Adrenal gland (tissue), 5 donors: ENCODE results near the gene RSRC2.

ENCODE experiments used
- POLR2A ChIP-seq, 2 donors: fragments of 450-650 bp; IDR thresholded peaks; one replicate each; pipeline ENCODE4 v1.6.1; 2017; ENCODE audit warnings: antibody characterized with exemption in 2 of 2, mild to moderate bottlenecking in 2 of 2, moderate library complexity in 1 of 2
- TF ChIP-seq, protein P1 (sequence below), 6 experiments: fragments of 450-650 bp in 4 of 6; fragments of 200-600 bp in 2 of 6; sonication (generic) in 1 of 6; IDR thresholded peaks; 1 replicate in 5 of 6; 2 replicates in 1 of 6; pipeline versions ENCODE4 v1.5.1 to v1.8.0; 2016 to 2021; ENCODE audit warnings: antibody characterized with exemption in 6 of 6, mild to moderate bottlenecking in 2 of 6, moderate library complexity in 1 of 6
- donor health status: DM: no; HTN: no; CAD: no.

DNA sequence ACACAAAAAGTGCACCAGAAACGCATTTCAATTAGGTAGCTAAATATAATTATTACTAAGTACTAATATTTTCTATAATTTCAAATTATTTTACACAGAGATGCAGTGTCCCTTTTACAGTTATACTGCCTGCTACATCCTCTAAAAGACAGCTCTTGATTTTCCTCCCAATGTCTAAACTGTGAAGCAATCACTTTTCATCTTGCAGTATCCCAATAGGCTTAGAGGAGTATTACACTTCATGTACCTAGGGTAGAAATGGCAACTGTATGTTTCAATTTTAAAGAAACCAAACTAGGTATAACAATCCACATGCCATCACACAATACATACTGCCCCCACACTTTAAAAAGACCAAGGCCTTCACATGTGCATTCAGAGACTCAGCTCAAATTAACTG is 7.3 kb downstream of the RSRC2 start:
- TF ChIP-seq, protein P1, sequence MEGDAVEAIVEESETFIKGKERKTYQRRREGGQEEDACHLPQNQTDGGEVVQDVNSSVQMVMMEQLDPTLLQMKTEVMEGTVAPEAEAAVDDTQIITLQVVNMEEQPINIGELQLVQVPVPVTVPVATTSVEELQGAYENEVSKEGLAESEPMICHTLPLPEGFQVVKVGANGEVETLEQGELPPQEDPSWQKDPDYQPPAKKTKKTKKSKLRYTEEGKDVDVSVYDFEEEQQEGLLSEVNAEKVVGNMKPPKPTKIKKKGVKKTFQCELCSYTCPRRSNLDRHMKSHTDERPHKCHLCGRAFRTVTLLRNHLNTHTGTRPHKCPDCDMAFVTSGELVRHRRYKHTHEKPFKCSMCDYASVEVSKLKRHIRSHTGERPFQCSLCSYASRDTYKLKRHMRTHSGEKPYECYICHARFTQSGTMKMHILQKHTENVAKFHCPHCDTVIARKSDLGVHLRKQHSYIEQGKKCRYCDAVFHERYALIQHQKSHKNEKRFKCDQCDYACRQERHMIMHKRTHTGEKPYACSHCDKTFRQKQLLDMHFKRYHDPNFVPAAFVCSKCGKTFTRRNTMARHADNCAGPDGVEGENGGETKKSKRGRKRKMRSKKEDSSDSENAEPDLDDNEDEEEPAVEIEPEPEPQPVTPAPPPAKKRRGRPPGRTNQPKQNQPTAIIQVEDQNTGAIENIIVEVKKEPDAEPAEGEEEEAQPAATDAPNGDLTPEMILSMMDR (IDR thresholded peaks at IDR 0.05): no peak
- TF ChIP-seq POLR2A (IDR thresholded peaks at IDR 0.05): no peak
